Activated CD4-positive, alpha-beta T cell treated with anti-CD3 and anti-CD28 coated beads, Interleukin-10, Interleukin-2, amounts not matched to agents 100 ng/mL and 50 ng/mL, durations not matched to agents 16 hours and 8 hours (primary cell): ENCODE measurements around the gene OSBPL2.

ENCODE experiments used
- DNase-seq: peaks from one replicate; pipeline ENCODE4 v3.0.0-alpha.2; 2020

The OSBPL2 gene

DNA sequence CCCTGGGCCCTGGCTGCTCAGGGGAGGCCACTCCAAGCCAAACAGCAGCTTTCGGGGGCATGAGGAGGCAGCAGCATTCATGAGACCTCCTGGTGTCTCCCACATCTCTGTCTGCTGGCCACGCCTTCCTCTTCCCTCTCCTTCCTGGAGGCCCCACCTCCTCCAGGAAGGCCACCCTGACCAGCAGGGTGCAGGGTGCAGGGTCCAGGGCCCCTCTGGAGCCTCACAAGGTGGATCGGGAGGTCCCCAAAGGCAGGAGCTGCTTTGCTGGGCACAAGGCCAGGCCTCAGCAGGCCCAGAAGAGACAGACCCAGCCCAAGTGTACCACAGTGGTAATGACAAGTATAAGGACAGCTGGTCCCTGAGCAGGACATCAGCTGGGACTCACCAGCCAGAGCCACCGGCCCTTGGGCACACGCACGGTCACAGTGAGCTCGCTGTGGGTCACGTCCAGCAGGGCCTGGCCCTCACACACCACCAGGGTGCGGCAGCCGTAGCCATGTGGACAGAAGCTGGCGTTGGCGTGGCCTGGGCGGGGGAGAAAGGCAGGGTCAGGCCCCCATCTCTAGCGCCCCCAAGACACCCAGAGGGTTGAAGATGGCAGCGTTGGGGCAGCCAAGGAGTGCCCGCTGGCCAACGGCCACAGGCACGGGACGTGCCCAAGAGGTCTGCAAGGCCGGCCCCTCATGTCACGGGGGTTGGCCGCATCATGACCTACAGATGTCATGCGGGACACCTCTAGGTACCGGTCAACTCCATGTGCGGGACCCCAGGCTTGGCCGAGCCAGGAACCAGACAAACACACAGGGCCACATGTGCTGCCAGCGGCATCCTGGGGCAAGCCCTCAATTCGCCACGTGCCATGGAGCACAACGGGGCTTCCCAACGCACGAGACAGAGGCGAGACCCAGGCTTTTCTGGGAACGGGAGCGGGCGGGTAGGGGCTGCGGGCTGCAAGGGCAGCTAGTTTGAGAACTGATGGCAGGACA is 91.4 kb downstream of the OSBPL2 start:
- DNase-seq = no peak

DNA sequence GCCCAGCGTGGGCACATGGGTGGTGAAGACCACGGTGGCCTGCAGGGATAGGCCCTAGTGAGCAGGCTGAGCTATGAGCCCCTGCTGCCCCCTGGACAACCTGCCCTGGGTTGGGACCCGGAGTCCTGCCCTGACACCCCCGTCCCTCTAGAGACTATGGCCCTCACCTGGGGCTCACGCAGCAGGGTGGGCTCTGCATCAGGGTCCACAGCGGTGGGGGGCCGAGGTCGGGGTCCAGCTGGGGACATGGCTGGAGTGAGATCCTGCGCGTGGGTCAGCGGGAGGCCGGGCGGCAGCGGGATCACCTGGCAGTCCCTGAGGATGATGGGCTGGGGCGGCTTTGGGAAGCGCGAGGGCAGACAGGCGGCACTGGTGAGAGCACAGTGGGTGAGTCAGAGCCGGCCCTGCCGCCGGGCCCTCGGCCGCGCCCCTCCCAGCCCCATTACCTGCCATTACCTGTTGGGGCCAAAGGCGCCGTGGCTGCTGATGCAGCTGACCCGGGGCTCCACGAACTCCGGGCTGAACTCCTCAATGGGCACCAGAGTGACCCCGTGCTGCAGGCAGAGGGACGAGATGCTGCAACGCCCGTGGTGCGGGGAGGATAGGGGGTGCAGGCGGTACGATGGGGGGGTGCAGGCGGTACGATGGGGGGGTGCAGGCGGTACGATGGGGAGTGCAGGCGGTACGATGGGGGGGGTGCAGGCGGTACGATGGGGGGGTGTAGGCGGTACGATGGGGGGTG is 92.4 kb downstream of the OSBPL2 start:
- no peak for DNase-seq

DNA sequence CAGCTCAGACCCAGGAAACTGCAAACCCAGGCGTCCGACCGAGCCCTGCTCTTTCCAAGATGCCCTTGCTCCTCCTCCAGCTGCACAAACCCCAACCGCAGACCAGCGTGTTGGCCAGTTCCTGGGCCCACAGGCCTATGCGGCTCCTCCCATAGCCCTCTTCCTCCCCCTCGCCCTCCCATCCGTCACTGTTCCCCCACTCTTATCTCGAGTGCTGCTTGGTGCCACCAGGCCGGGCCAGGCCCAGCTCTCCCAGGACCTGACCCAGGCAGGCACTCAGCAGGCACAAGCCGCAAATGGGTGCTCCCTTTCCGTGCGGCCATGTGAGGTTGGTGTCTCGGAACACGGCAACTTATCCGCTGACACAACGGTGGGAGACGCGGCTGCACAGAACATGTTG is 93.0 kb downstream of the OSBPL2 start:
- no peak for DNase-seq

DNA sequence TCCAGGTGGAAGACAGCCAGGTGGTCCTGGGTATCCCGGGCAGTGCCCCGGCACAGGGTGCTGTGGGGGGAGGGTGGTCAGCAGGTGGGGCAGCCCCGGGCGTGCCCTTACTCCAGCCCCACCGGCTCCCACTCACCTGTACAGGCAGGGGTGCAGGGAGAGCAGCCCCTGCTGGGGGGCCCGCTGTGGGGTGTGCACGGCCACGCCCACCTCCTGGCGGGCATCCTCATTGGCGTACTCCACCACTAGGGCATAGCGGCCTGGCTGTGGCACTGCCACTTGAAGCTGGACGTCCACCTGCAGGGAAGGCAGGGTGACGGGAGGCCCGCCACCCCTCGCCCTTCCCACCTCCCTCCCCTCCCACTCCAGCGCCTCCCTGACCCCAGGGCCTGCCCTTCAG is 94.1 kb downstream of the OSBPL2 start:
- no peak for DNase-seq

DNA sequence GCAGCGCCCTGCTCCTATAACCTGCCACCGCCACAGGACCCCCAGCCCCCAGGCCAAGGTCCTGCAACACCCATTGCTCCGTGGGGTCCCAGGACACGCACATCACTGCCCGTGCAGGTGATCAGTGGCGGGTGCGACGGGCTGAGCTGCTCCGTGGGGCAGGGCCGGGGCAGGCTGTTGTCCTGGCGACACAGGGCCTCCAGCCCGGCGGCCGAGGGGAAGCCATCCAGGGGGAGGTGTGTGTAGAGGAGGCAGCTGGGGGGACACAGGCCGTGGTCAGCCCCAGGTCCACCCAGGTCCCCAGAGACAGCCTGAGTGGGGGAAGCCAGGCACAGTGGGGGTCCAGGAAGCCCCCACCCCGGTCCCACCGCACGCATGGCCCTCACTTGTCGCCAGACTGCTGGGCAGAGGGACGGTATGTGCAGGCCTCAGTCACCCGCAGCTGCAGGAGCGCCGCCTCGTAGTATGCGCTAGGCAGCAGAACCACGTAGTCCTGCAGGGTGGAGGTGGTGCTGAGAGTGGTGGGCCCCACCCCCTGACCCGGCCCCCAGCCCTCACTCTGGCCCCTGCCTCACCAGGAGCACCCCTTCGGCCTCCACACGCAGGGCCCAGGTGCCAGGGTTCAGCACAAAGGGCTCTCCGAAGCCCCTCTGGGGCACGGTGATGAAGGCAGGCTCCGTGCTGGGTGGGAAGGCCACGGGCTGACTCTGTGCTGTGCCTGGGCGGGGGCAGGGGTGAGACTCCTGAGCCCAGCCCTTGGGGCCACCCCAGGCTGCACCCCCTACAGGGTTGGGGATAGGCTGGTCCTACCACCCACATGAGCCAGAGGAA is 94.9 kb downstream of the OSBPL2 start:
- DNase-seq = no peak

DNA sequence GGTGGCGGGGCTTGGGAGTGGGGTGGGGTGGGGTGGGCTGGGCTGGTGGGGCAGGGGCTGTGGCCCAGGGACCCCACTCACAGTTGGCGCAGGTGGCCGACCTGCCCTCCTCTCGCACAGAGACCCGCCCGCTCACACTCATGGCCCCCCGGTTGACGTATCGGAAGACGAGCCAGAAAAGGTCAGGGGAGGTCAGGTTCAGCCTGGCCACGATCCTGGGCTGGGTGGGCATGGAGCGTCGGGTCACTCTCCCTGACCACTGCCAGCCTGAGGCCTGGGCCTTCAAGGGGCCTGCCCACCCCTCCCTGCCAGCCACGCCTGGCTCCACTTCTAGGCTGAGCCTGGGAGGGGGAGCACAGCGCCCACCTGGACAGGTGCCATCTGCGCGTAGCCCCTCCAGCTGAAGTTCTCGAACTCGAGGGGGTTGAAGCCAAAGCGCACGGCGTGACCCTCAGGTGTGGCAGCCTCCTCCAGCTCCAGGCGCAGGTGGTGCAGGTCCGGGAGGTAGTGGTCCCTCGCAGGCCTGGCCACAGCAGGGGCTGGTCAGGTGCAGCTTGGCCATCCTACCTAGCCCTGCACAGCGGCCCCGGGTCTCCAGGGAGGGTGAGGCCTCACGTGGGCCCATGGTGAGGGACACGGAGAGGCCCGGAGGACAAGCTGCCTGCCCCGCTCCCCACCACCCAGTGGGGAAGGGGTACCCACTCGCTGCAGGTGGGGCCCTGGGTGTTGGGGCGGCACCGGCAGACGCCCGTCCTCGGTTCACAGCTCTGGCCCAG is 95.7 kb downstream of the OSBPL2 start:
- no peak for DNase-seq

GRCh38 chr20:62334881-62335280 is 96.6 kb downstream of the OSBPL2 start:
- no peak for DNase-seq

GRCh38 chr20:62335532-62335931 is 97.2 kb downstream of the OSBPL2 start:
- DNase-seq = no peak

- no peak for DNase-seq
Observed at GRCh38 chr20:62336329-62336728, 98.0 kb downstream of the OSBPL2 start.

DNA sequence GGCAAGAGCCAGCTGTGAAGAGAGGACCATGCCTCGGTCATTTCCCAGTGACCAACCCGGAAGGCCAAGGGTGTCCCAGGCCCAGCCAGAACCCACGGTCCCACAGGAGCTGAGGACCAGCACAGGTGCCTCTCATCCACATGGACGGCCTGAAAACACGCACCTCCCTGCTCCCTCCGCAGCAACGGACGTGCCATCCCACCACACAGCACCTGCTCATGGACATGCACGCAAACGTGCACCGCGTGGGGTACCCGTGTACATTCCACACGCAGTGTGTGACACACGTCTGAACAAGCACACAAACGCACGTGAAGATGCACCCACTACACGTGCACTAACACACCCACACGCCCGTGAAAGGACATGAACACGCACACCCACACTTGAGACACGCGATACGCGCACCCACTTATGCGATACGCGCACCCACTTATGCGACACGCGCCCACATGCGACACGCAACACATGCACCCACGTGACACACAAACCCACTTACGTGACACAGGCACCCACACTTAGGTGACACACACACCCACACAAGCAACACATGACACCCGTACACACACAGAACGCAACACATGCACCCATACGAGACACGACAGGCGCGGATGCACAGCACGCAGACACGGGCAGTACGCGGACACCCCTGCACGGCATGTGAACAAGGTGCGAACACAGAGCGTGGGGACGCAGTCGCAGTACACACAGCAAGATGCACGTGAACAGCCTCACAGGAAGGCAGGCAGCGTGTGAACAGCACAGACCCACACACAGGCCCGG is 98.6 kb downstream of the OSBPL2 start:
- DNase-seq = no peak

GRCh38 chr20:62337558-62338293 is 99.4 kb downstream of the OSBPL2 start:
- no peak for DNase-seq

GRCh38 chr20:62338294-62338620 is 99.9 kb downstream of the OSBPL2 start:
- no peak for DNase-seq

DNA sequence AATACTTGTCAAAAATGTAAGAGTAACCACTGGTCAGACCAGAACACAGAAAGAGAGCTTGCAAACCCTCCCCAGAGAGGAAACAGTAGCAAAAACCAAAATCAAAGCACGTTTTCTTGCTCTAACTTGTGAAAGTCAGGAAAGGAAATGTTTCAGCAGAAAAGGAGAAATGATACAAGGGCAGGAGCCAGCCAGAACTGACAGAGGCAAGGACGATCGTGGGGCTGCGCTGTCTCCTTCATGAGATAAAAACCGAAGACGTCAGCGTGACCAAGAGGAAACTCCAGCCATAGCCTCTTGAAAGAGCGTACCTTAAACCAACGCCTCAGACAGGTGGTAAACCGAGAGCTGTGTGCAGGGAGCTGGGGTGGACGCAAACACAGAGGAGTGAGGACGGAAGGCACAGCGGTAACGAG is 101.3 kb downstream of the OSBPL2 start:
- no peak for DNase-seq

GRCh38 chr20:62342910-62343309 is 104.6 kb downstream of the OSBPL2 start:
- no peak for DNase-seq

GRCh38 chr20:62344092-62344491 is 105.8 kb downstream of the OSBPL2 start:
- no peak for DNase-seq

- no peak for DNase-seq
Observed at GRCh38 chr20:62344782-62345181, 106.5 kb downstream of the OSBPL2 start.
